Body of pancreas (tissue), 4 donors: ENCODE measurements around the gene MAPT.

ENCODE experiments used
- CTCF ChIP-seq, 7 experiments: fragments of 450-650 bp in 4 of 7; fragments of 200-600 bp in 3 of 7; sonication (generic) in 3 of 7; IDR thresholded peaks; one replicate each; pipeline ENCODE4 v1.5.1; 2016 to 2019; ENCODE audit warnings: antibody characterized with exemption in 7 of 7
- POLR2A ChIP-seq, 3 donors: fragments of 450-650 bp; IDR thresholded peaks; one replicate each; pipeline ENCODE4 v1.6.1; 2016; ENCODE audit warnings: antibody characterized with exemption in 3 of 3, mild to moderate bottlenecking in 2 of 3

DNA sequence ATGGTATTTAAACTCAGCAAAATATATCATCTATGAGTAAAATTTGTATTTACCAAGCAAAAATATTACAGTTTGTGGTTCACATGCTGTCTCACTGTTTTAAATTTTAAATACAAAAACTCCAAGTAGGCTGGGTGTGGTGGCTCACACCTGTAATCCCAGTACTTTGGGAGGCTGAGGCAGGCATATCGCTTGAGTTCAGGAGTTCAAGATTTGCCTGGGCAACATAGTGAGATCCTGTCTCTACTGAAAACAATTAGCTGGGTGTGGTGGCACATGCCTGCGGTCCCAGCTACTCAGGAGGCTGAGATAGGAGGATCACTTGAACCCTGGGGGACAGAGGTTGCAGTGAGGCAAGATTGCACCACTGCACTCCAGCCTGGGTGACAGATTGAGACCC lies 37.3 kb downstream of the MAPT start:
- TF ChIP-seq CTCF (IDR thresholded peaks at IDR 0.05) (no peak), POLR2A (IDR thresholded peaks at IDR 0.05) (no peak)
